GM18519 (cell line): ENCODE data around the gene LNP1.
"Not testable (repeated sequence)": the region's sequence is repeated elsewhere in the genome, so short reads cannot be mapped to it uniquely, and the experiment has no call there.

Experiments used
- ATAC-seq: cut with Tn5 transposase; IDR thresholded peaks from one replicate; pipeline ENCODE4 v1.9.1; 2021; ENCODE audit warnings: mild to moderate bottlenecking, moderate library complexity; ENCODE audit not compliant: unreplicated experiment, low FRiP score

Gene LNP1

GRCh38 chr3:100468676-100469075 lies 67.3 kb downstream of the LNP1 start:
- ATAC-seq: no peak

GRCh38 chr3:100470951-100471350 lies 69.6 kb downstream of the LNP1 start:
- ATAC-seq: no peak

GRCh38 chr3:100471444-100471843 lies 70.1 kb downstream of the LNP1 start:
- no peak for ATAC-seq

GRCh38 chr3:100477851-100478360 lies 76.6 kb downstream of the LNP1 start:
- ATAC-seq: not testable (repeated sequence)

- not testable (repeated sequence) for ATAC-seq
Measured at GRCh38 chr3:100478521-100478920, 77.2 kb downstream of the LNP1 start.

- no peak for ATAC-seq
Measured at GRCh38 chr3:100480081-100480480, 78.7 kb downstream of the LNP1 start.

- ATAC-seq: no peak
Measured at GRCh38 chr3:100482176-100482575, 80.8 kb downstream of the LNP1 start.

- ATAC-seq: no peak
Measured at GRCh38 chr3:100483529-100483928, 82.2 kb downstream of the LNP1 start.

GRCh38 chr3:100486808-100487207 lies 85.5 kb downstream of the LNP1 start:
- no peak for ATAC-seq

- no peak for ATAC-seq
Measured at GRCh38 chr3:100489118-100489517, 87.8 kb downstream of the LNP1 start.

GRCh38 chr3:100492059-100493006 lies 91.0 kb downstream of the LNP1 start, which contains the start of gene TMEM45A:
TMEM45A (plus strand) TSS chr3:100492619; CDS start chr3:100555212, 62,593 bp downstream.
- peak; percentile 94 for ATAC-seq

- peak; percentile 30 for ATAC-seq
Measured at GRCh38 chr3:100496711-100497261, 95.4 kb downstream of the LNP1 start.

- no peak for ATAC-seq
Measured at GRCh38 chr3:100499651-100500050, 98.3 kb downstream of the LNP1 start.

GRCh38 chr3:100500320-100500880 lies 99.1 kb downstream of the LNP1 start:
- no peak for ATAC-seq

GRCh38 chr3:100503448-100503847 lies 102.1 kb downstream of the LNP1 start:
- no peak for ATAC-seq
